ENCODE data around the gene CHD8.

GRCh38 chr14:21399311-21399870 lies 56.5 kb downstream of the CHD8 start:
- TF ChIP-seq MAX (CRISPR knock-in tag; IDR thresholded peaks at IDR 0.05) = no peak
- TF ChIP-seq CTCF (IDR thresholded peaks at IDR 0.05) = no peak
- TF ChIP-seq ATF3 (CRISPR knock-in tag; conservative IDR thresholded peaks at IDR 0.05) = no peak
- TF ChIP-seq ETV6 (CRISPR knock-in tag; IDR thresholded peaks at IDR 0.05) = no peak
- TF ChIP-seq E2F5 (CRISPR knock-in tag; IDR thresholded peaks at IDR 0.05) = no peak
- TF ChIP-seq TP53 (CRISPR knock-in tag; IDR thresholded peaks at IDR 0.05) = no peak
- TF ChIP-seq ATF6 (CRISPR knock-in tag; IDR thresholded peaks at IDR 0.05) = no peak
- TF ChIP-seq JUN (CRISPR knock-in tag; IDR thresholded peaks at IDR 0.05) = no peak
- TF ChIP-seq ZNF416 (CRISPR knock-in tag; IDR thresholded peaks at IDR 0.05) = no peak
- no peak for TF ChIP-seq NFYB (CRISPR knock-in tag; conservative IDR thresholded peaks at IDR 0.05; ENCODE audit: low read depth)
